NCI-H1930 (cell line): ENCODE results near the gene AGXT.

ENCODE experiments used
- DNase-seq, 2 experiments: peaks; one replicate each; lab custom pipeline; 2025; lab: John Stamatoyannopoulos, UW

AGXT gene

DNA sequence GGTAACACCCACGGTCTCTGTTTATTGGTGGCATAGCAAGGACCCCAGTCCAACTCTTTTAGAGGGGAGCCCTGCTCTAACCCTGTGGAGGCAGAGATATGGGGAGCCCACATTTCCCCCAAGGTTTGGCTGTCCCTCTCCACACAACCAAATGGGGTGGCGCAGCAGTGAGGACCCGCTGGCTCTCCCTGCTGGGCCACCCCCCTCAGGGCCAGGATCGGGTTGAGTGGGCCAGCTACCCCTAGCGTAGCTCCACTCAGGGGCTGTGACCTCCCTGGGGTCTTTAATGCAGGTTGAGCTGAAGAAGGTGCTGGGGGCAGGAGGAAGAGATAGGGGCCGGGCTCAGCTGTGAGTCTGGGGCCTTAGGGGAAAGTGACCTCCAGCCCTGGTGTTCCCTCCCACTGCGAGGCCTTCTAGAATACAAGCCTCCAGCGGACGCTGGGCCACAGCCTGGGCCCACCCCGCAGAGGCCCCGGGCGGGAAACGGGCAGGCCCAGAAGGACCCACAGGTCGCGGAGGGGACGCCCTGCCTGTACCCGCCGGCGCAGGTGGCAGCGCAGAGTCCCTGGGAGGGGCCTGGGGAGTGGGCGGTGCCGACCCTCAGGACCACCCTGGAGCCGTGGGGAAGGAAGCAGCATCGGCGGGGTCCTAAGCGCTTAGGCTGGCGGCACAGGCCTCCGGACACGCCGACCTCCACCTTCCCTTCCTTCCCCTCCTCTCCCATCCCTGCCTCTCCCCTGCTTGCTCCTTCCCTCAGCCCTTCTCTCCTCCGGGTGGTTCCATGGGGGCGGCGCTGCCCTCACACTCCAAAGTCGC, 47.1 kb downstream of the AGXT start:
- no peak for DNase-seq

DNA sequence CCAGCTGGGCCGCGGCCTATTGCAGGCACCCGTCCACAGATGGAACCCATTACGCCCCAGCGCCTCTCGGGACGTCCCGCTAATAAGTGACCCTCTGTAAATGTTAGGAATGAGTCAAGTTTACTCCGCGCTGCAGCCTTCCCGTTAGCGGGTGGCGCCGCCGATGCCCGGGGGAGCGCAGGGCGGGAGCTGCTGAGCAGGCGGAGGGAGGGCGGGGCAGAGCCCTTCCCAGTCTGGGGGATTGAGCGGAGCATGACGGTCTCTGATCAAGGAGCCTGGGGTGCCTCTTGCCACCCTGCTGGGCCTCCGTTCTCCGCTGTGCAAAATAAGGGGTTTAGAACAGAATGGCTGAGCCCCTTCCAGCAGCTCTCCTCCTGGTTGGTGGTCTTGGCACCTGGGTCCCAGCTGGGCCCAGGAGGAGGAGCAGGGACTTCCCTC, 48.0 kb downstream of the AGXT start:
- no peak for DNase-seq

DNA sequence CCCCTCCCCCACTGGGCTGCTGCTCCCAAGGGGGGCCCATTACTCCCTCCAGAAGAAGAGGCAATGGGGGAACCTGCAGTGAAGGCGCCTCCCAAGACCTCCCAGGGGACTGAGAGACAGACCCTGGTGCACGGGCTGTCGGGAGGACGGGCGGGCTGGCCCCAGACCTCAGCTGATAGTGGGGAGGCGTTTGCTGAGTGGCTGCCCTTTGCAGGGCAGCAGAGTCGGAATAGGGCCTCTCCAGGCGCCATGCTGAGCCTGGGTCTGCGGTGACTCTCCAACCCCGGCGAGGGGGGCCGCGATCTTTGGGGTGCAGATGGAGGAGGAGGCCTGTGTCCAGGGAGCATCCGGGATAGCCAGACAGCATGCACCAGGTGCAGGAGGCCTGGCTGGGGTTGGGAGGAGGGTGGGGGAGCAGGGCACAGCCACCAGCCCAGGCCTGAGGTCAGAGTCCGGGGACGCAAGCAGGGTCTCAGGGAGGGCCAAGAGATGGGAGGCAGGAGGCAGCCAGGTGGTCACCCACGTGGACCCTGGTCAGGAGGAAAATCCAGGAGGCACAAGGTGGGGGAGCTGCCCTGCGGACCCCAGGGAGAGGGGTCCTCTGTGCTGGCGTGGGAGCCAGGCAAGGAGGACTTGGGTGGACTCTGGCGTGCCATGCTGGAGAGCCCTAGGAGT, 48.5 kb downstream of the AGXT start:
- no peak for DNase-seq

DNA sequence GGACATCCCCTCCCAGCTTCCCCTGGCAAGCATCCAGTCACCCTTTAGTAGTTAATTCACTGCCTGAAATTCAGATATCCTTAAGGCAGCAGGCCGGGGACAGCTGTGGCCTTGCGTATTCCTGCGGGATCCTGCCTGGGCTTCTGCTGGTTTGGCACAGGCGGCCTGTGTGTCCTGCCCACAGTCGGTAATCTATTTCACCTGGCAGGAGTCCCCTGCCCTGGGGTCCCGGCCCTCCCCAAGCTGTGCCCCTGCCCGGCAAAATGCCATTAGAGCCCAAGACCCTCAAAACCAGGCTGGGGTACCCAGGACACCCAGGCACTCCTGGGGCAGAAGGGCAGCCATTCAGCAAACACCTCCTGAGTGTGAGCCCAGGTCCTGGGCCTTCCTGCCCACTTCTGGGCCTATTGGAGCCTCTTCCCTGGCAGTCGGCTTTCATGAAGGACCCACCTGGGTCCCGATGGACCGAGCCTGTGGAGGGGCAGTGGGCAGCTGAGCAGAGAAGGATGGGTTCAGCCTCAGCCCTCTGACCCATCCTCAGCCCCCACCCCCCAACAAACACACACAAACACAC, 49.1 kb downstream of the AGXT start:
- no peak for DNase-seq

DNA sequence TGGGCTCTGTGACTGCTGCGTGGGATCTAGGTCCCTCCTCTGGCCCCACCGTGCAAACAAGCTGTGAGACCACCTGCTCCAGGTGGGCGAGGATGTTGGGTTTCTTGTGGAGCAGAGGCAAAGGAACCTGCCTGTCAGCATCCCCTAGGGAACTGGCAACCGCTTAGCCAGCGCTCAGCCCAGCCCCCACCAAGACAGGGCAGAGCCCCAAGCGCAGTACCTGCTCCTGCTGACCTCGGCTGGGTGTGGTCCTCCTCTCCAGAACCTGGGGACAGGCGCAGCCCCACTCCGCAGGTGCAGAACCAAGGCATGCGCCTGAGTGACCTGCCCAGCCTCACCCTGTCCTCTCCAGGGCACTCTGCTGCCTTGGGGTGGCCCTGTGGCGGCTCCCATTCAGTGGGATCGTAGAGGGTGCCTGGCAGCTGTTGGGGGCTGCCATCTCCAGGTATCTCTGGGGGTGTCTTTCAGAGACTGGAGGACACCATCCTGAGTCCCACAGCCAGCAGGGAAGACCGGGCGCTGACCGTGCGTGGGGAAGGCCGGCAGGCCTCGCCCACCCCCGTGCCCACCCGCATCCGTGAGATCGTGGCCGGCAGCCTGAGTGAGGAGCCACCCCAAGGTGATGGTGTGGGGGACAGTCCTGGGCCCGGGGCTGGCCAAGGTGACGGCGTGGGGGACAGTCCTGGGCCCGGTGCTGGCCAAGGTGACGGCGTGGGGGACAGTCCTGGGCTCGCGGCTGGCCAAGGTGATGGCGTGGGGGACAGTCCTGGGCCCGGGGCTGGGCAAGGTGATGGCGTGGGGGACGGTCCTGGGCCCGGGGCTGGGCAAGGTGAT, 49.9 kb downstream of the AGXT start:
- no peak for DNase-seq

DNA sequence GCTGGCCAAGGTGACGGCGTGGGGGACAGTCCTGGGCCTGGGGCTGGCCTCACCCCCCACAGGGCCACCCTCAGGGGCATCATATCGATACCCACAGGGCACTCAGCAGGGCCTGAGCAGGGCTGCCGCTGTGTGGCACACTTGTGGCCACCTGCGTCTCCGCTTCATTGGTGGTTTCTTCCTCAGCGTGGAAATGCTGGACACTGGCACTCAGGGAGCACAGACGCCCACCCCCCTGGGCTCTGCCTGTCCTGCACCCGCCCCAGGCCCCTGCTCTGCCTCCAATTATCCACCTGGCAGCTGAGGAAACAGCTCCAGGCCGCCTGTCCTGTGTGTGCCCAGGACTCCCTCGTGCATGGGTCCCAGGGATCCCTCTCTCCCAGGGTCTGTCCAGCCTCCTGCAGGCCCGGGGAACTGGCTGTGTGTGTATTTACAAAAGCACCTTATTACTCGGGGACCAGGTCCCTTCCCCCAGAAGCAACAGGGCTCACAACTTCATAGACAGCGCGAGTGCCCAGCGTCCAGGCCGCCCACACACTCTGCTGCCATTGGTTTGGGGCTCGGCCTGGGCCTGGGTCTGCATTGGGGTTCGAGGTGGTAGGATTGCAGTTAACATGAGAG, 50.6 kb downstream of the AGXT start:
- no peak for DNase-seq

DNA sequence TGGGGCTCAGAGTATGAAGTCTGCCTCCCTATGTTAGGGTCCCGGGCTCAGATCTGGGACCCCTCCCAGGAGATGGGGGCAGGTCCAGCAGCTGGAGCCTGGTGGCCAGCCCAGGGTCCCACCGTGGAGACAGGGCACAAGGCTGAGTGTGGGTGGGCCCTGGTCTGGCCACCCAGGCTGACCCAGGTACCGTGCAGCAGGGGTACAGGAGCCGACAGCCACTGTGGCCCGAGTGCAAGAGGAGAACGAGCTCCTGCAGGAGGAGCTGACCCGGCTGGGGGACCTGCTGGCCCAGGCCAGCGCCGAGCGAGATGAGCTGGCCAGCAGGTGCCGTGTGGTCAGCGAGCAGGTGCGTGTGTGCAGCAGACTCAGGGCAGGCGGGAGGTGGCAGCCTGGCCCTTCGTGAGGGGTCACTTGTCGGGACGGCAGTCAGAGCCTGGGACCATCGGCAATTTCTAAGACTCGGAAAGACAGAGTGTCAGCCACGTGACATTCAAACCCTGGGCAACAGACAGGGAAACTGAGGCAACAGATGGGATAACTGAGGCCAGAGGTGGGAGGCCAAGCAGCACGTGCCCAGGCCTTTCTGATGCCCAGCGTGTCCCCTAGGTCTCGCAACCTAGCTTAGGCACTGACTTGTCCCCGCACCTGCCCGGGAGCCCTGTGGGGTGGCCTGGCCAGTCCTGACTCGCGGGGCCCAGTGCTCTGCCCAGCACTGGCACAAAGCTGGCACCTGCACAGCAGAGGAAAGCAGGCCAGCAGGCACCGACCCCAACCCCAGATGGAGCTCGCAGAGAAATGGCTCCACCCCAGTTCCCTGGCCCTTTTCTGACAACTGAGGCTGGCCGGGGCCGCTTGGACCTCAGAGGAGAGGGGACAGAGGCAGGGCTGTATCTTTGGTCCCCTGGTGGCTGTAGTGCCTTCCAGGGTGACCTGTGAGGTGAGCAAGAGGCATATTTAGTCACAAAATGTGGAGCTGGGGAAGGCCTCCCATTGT, 51.5 kb downstream of the AGXT start:
- DNase-seq = no peak

DNA sequence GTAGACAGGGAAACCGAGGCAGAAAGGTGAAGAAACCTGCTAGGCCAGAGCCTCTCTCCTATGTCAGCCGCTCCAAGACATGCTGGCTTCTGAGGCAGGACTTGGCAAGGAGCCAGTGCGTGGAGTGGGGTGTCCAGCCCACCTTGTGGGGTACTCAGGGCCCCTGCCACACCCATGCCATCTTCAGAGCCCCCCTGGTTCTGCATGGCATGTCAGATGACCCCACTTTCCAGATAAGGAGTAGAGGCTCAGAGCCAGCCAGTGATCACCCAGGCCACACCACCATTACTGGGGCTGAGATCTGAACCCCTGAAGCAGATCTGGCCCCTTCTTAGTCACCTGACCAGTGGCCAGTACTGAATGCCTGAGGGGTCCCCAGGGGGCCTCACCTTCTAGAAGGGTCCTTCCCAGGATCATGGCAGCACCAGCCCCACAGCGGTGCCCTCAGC, 52.2 kb downstream of the AGXT start:
- no peak for DNase-seq

DNA sequence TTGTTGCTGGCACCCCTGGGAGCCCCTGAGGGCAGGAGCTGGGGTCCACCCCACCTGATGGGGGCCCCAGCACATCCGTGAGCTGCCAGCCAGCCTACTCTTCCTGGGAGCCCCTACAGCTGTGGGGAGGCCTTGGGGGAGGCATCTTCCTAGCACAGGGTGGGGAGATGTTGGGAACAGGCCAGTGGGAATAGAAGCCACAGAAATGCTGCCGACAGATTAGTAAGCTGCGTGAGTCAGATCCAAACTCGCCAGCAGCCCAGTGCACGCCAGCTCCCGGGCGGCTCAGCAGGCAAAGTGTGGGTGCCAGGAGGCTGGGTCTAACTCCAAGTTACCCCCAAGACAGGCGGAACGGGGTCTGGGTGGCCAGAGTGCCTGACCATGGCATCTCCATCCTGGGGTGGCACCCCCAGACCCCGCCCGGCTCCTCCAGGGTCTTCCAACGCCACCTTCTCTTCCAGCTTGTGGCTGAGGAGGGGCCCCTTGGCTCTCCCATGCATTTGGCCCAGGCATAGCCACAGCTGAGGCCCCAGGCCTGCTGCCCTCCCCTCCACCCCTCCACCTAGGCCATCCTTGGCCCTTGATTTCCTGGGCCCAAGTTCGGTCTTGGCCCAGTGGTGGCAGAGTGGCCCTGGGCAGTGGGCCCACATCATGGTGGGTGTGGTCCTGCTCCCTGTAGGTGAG, 52.8 kb downstream of the AGXT start:
- DNase-seq = no peak

DNA sequence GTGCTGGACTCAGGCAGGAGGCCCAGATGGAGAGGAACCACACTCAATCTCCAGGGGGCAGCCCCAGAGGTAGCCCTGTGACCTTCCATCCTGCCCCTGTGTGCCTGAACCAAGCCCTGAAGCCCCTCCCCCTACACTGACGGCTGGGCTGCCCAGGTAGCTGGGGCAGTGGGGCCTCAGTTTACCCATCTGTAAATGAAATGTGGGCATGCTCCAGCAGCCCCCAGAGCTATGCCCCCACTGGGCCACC, 53.3 kb downstream of the AGXT start:
- no peak for DNase-seq

DNA sequence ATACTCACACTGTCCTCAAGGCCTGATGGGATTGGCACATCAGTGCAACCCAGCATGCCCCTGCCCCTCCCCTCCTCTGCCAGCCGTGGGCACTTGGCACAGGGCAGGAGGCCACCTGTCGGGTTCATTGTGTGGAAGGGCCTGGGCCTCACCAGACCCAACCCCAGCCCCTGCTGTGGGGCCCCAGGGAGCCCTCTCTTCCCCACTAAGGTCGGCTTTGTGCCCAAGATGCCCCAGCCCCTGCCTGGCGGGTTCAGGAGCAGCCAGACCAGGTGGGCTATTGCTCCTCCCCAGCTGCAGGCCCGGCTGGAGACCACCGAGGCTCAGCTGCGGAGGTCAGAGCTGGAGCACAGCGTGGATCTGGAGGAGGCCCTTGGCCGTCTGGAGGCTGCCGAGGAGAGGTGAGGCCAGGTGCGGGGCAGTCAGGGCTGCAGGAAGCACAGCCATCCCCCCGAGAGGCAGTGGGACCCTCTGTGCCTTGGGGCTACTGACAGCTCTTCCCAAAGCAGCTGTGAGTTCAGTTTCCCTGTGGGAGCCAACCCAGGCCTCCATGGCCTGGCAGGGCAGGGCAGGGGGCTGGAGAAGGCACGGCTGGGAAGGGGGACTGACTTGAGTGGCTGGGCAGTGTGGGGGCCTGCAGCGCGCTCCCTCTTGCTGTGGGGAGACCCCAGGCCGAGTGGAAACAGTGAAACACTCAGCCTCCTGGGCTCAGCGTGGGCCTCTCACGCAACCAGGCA, 53.8 kb downstream of the AGXT start:
- no peak for DNase-seq

DNA sequence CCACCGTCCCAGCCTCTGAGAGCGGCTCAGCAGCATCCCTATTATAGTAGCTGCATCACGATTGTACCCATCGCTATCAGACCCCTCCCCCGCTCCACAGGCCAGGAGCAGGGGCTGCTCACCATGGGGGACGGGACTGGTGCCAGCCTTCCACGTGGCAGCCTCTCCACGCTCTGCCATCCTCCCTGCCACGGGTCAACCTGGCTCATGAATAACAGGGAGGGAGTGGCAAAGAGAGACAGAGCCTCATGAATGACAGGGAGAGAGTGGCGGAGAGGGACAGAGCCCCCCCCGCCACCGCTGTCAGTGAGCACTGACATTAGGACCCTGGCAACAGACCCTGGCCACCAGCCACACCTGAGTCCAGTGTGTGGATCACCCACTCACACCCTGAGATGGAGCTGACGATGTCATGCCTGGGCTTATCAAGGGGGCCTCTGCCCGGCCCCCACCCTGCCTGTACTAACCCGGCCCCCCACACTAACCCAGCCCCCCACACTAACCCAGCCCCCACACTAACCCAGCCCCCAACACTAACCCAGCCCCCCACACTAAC, 54.4 kb downstream of the AGXT start:
- no peak for DNase-seq

DNA sequence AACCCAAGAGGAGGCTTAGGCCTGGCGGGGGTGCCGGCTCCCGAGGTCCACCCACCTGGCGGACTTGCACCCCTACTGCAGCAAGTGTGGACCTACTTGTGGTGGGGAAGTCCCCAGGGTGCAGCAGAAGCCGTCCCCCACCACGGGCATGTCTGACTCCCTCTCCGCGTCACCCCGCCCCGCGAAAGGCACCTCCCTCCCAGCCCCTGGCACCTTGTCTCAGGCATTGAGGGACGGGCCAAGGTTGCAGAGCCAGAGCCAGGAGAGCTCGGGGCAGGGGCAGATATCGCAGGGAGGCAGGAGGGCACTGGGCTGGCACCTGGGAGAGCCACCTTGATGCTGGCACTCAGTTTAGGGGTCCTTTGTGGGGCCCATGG, 56.6 kb downstream of the AGXT start:
- DNase-seq = no peak

DNA sequence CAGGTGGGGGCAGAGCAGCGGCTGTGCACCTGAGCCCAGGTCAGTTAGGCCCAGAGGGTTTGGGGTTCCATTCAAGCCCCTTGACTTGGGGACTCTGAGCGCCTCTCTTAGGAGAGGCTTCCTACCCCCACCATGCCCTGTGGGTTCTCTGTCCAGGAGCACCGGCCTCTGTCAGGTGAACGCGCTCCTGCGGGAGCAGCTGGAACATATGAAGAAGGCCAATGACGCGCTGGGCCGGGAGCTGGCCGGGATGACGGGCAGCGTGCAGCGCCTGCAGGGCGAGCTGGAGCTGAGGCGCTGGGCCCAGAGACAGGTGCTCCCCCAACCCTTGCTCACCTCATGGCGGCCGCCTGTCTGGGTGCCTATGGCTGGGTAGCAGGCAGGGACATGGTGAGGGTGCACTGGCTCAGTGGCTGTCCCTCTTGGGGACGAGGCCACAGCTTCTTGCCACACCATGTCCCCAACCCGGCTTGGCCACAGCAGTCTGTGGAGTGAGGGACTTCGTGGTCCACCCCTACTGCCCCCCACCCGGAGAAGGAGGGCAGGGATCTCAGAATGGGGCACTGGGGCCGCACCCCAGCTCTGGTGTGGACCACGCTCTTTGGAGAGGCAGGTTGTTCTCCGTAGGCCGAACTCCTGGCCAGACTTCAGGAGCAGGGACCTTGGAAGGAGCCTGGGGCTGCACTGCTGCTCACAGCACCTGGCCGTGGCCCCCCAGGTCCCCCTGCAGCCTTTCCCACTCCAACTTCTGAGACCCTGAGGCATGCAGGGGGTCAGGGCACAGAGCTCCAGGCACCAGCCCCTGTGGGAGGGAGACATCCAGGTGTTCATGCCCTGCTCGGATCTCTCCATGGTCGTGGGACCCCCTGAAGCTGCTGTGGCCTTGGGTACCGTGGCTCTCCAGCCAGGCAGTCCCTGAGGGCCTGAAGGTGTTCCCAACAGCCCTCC, 57.2 kb downstream of the AGXT start:
- no peak for DNase-seq

DNA sequence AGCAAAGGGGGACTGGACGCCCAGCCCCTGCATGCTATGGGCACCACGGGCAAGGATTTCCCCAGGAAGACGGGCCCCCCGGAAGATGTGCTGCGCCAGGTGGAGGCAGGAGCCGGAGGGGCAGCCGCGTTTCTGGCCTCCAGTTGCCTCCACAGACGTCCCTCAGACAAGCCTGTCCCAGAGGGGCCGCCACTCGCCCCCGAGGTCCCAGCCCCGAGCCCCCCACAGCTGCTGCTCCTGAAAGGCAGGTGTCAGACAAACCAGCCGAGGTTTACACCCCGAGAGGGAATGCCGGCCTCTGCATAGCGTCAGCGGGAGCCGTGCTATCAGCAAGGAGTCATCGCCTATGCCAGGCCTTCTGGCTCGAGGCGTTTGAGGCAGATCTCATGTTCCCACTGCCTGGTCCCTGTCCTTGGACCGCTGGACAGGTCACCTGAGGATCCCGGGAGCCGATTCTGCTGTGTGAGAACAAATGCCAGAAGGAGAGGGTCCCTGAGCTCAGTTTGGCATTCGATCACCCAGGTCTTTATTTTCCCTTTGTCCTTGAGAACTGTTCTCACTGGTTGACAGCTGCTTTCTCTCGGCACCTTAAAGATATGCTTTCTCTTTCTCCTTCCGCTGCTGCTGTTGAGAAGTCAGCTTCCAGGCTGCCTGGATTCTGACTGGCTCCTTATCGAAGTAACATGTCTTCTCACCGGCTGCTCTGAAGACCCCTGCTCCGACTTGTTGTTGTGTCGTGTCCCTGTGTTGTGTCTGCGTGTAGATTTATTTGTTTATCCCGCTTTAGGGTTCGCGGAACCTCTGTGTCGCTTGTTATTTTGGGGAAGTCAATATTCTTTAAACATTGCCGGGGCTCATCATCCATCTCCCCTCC, 58.1 kb downstream of the AGXT start:
- DNase-seq = no peak

DNA sequence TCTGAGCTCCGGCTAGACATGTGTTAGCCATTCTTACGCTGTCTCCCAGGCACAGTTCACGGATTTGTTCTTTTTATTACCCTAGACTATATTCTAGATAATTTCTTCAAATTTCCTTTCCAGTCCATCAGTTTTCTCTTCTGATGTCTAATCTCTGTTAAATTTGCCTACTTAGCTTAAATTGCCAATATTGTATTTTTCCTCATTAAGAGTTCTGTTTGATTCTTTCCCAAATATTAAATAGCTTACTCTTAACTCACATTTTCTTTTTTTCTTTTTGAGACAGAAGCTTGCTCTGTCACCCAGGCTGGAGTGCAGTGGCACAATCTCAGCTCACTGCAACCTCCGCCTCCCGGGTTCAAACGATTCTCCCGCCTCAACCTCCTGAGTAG, 58.8 kb downstream of the AGXT start:
- no peak for DNase-seq
